ENCODE results near the gene SPPL2B. TPM values are rescaled to one million over a fixed set of nuclear protein-coding genes. Genes with fewer than 3 reads are reported as not detected.

Gene SPPL2B
- total RNA-seq, 1 experiment from 2014 or later = 73.7 TPM

DNA sequence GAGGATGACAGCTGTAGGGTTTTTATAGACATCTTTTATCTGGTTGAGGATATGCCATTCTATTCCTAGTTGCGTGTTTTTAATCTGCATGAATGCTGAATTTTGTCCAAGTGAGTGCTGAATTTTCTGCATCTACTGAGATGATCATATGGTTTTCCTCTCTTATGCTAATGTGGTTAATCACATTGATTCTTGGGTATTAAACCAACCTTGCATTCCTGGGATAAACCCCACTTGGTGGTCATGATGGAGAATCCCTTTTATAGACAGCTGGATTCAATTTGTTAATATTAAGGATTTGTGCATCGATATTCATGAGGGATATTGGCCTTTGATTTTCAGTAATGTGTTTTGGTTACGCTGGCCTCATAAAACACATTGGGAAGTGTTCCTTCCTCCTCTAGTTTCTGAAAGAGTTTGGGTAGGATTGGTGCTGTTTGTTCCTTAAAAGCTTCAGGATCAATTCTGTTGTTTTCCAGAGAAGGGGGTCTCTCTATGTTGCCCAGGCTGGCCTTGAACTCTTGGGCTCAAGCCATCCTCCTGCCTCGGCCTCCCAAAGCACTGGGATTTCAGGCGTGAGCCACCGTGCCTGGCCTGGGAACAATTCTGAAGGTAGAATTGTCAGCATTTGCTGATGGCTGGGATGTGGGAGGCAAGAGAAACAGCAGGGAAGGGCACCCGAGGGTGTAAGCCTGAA lies 13.2 kb upstream of the SPPL2B start:
- Mint-ChIP-seq H3K36me3 (ENCODE audit: insufficient read depth in 1 of 3, low read depth in 3 of 3) (no peaks in the 10 kb centered on the region), H3K27me3 (ENCODE audit: low read depth) (peaks cover 39% of the 10 kb centered on the region), H3K27ac (no peak overlapping the region; a peak in 1 of 7 replicates), H3K4me1 (peaks cover 10 to 21% of the 10 kb centered on the region in 2 experiments), H3K4me3 (no peak overlapping the region), H3K9me3 (peaks cover 0 to 9% of the 10 kb centered on the region in 2 experiments; a peak in 3 of 5 replicates)
- Histone ChIP-seq H3K27me3 (ENCODE audit: insufficient read depth, low read length) (no peaks in the 10 kb centered on the region), H2BK12ac (ENCODE audit: insufficient read length, low read depth, low read length) (no peak overlapping the region), H3K4me1 (ENCODE audit: insufficient read depth, low read length) (no peaks in the 10 kb centered on the region), H3K4ac (ENCODE audit: low read depth, low read length) (no peak overlapping the region), H2BK15ac (ENCODE audit: low read depth, low read length) (no peak overlapping the region), H2BK120ac (ENCODE audit: low read depth, low read length, poor library complexity, severe bottlenecking) (no peak overlapping the region), H4K91ac (ENCODE audit: insufficient read length, low read depth, low read length) (no peak overlapping the region), H2AK5ac (ENCODE audit: insufficient read length, low read length) (no peak overlapping the region), H2BK20ac (ENCODE audit: low read depth, low read length, poor library complexity, severe bottlenecking) (no peak overlapping the region), H4K5ac (ENCODE audit: insufficient read length, low read depth, low read length) (no peak overlapping the region), H3K9me3 (ENCODE audit: control insufficient read depth, low read depth, low read length) (no peaks in the 10 kb centered on the region), H2BK5ac (ENCODE audit: insufficient read length, low read length) (no peak overlapping the region), H3K27ac (ENCODE audit: insufficient read length, low read depth, low read length) (no peak overlapping the region), H3K79me2 (ENCODE audit: insufficient read depth, low read length) (no peaks in the 10 kb centered on the region), H3K23me2 (ENCODE audit: insufficient read length, low read depth, low read length, poor library complexity, severe bottlenecking) (no peaks in the 10 kb centered on the region), H3K4me2 (ENCODE audit: insufficient read depth, insufficient read length, low read length) (no peak overlapping the region), H3K18ac (ENCODE audit: insufficient read length, low read depth, low read length) (no peak overlapping the region), H3K23ac (ENCODE audit: insufficient read length, low read depth, low read length) (no peak overlapping the region), H2AFZ (ENCODE audit: low read length) (no peak overlapping the region), H3T11ph (ENCODE audit: low read length) (no peak overlapping the region), H4K20me1 (ENCODE audit: control insufficient read depth, insufficient read depth, insufficient read length) (no peaks in the 10 kb centered on the region), H3K9ac (ENCODE audit: extremely low read depth, insufficient read length, low read length) (no peak overlapping the region), H4K8ac (replicated peaks; ENCODE audit: insufficient read length, low read depth, low read length) (no peak overlapping the region), H3K14ac (ENCODE audit: insufficient read depth, low read length) (no peak overlapping the region), H3K79me1 (ENCODE audit: insufficient read depth, low read depth, low read length, poor library complexity, severe bottlenecking) (no peaks in the 10 kb centered on the region), H3K56ac (ENCODE audit: insufficient read length, low read depth, low read length) (no peak overlapping the region)
- WGBS (ENCODE audit: extremely low coverage, insufficient read length, low lambda C conversion rate) = no CpG with 5 or more reads among the region's 7 CpGs
- no peak for DNase-seq
- TF ChIP-seq, protein P1, sequence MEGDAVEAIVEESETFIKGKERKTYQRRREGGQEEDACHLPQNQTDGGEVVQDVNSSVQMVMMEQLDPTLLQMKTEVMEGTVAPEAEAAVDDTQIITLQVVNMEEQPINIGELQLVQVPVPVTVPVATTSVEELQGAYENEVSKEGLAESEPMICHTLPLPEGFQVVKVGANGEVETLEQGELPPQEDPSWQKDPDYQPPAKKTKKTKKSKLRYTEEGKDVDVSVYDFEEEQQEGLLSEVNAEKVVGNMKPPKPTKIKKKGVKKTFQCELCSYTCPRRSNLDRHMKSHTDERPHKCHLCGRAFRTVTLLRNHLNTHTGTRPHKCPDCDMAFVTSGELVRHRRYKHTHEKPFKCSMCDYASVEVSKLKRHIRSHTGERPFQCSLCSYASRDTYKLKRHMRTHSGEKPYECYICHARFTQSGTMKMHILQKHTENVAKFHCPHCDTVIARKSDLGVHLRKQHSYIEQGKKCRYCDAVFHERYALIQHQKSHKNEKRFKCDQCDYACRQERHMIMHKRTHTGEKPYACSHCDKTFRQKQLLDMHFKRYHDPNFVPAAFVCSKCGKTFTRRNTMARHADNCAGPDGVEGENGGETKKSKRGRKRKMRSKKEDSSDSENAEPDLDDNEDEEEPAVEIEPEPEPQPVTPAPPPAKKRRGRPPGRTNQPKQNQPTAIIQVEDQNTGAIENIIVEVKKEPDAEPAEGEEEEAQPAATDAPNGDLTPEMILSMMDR (conservative IDR thresholded peaks at IDR 0.05) = no peak

Measured in H9 (cell line).